GM21619 (cell line): ENCODE measurements around the gene AMDHD2.
"Not testable (repeated sequence)": the region's sequence is repeated elsewhere in the genome, so short reads cannot be mapped to it uniquely, and the experiment has no call there.

Source experiments
- ATAC-seq: cut with Tn5 transposase; IDR thresholded peaks from one replicate; pipeline ENCODE4 v1.9.1; 2021; ENCODE audit not compliant: unreplicated experiment

Gene AMDHD2

DNA sequence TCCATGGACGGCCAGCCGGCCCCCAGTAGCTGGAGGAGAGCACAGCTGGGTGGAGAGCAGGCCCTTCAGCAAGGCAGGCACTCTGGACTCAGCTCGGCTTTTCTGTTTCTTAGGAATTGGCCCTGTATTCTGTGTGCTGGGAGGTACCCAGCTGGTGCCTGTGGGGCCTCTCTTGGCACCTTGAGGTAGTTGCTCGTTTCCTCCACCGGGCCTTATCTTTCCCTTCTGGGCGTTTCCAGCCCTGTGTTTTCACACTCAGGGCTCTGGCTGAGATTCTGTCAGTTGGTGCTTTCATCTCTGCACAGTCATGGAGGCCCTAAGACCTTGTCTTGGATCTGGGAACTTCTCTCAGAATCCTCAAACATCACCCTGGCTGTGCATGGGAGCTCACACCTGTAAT, 47.3 kb downstream of the AMDHD2 start:
- ATAC-seq = not testable (repeated sequence)

GRCh38 chr16:2568573-2568972, 48.4 kb downstream of the AMDHD2 start:
- not testable (repeated sequence) for ATAC-seq

DNA sequence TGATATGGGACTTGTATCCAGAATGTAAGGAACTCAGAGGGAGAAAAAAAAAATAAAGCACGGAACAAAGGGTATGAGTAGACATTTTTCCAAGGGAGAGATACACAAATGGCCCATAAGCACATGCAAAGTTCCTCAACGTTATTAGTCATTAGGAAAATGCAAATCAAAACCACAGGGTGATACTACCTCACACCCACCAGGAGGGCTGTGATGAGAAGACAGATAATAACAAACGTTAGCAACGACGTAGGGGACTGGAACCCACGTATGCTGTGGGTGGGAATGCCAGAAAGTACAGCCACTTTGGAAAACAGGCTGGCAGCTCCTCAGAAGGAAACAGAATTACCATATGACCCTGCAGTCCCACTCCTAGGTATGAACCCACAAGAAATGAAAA, 52.5 kb downstream of the AMDHD2 start:
- ATAC-seq = not testable (repeated sequence)

DNA sequence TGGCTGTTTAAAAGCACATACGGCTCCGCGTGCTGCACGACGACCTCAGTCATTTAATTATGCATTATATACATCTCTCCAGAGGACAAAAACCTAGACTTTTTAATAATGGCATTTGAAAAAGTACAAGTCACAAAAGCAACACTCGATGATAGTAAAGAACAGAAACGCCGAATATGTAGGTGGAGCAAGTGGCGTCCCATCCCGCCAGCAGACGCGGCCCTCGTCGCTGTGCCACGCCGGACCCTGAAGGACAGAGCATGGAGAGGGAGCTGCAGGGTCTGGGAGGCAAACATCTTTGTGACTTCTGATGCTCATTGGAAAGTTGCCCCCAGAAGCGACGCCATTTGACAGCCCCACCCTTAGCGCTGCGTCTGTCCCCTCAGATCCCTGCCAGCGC, 55.7 kb downstream of the AMDHD2 start:
- ATAC-seq = not testable (repeated sequence)

DNA sequence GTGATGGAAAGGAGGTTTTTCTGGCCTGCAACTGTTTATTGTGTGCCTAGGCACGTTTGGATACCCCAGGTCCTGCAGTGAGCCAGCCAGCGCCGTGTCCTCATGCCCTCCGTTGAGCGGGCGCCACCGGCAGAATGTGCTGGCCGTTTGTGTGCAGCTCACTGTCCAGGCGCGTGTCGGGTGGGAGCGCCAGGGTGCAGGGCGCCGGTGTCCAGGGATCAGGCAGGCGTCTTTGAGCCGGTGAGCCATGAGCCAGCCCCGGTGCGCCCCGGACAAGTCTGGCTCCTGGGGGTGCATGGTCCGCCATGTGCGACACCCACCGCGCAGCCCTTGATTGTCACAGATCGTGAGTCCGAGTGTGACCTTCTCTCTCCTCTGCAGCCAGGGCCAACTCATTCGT, 56.9 kb downstream of the AMDHD2 start:
- not testable (repeated sequence) for ATAC-seq

GRCh38 chr16:2578905-2579304, 58.7 kb downstream of the AMDHD2 start:
- ATAC-seq = not testable (repeated sequence)

DNA sequence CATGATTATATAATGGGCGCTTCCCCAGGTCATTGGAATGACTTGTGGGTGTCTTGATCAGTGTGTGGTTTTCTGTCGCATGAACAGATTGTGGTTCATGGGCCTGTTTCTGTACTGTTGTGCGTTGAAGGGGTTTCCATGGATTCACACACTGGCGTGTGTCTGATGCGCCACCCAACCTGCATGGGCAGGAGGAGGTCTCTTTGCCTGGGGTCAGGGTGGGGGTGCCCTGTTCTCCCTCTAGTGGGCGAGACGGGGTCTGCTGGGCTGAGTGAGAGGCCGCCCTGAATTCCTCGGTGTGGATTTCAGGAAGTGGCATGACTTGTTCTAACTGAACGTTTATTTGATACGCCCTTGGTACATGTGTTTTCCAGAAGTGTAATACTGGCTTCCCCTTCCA, 60.0 kb downstream of the AMDHD2 start:
- ATAC-seq = not testable (repeated sequence)

DNA sequence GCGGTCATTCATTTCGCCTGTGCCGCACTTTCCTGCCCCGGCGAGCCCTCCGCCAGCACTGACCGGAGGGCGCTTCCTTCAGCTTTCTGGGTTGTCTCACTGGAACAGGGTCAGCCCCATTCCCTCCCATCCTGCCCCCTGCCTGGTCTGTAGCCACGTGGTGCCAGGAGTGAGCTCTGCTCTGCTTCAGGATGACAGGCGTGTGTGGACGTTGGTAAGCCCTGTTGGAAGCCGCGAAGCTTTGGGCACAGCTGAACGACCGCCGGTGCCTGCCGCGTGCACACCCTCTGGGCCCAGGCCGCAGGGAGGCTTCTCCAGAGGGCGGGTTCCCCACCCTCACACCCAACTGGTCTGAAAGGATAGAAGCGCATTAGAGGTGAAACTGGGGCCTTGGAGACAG, 60.6 kb downstream of the AMDHD2 start:
- not testable (repeated sequence) for ATAC-seq
